Endometrial microvascular endothelial cells (primary cell): ENCODE data around the gene GPBAR1. TPM values are rescaled to one million over a fixed set of nuclear protein-coding genes. Genes with fewer than 3 reads are reported as not detected.

ENCODE experiments used
- in situ Hi-C: cut with HindIII; loops from 2 replicates; pipeline ENCODE4 v1.10.0; 2017; ENCODE audit warnings: low sequenced_read_pairs, low pct_unique_long_range_greater_than_20kb; ENCODE audit errors: inconsistent ontology term
- total RNA-seq: library from RNA; depleted of rRNA; stranded (reverse); fragments of >200 nt; gene quantifications from one replicate; pipeline ENCODE4 v1.2.3, GENCODE V29; 2015; ENCODE audit errors: inconsistent ontology term

Gene GPBAR1, protein sequence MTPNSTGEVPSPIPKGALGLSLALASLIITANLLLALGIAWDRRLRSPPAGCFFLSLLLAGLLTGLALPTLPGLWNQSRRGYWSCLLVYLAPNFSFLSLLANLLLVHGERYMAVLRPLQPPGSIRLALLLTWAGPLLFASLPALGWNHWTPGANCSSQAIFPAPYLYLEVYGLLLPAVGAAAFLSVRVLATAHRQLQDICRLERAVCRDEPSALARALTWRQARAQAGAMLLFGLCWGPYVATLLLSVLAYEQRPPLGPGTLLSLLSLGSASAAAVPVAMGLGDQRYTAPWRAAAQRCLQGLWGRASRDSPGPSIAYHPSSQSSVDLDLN
- not detected for total RNA-seq

GRCh38 chr2:218260742-218261422, at the start of gene GPBAR1:
Gene GPBAR1, plus strand, starts transcription at chr2:218261015. Its CDS starts 1,710 bp downstream, at chr2:218262725.
- in situ Hi-C loops, result no loop called here

DNA sequence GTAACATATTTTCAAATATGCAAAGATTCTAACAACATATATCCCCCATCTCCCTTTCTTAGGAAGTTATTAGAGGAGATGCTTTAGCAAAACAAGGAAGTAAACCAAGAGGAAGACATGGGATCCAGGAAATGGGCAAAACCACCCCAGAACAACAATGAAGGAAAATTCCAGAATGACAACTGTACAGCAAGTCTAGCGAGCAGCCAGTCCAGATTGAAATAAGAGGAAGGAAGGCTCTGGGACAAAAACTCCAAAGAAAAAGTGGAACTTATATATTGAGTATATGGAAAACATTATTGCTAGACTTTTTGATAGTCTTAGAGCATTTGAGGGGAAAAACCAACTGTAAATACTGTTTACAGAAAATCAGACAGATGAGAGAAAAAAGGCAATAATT, 46.7 kb upstream of the GPBAR1 start:
- in situ Hi-C loops, result no loop called here

DNA sequence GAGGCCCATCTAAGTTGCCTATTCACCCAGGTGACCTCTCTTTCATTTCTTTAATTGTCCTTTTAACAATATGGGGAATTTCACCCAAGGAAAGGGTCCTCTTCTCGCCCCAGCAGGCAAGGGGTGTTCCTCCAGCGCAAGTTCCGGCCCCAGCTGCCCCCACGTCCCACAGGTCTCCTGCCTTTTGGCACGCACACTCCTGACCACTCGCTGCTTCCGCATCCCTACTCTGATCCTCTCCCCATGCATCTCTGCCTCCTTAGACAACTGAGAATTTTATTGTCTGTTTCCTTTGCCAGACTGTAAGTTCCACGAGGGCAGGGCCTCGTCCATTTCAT, 44.5 kb upstream of the GPBAR1 start:
- in situ Hi-C loops, result no loop called here

- in situ Hi-C loops, result no loop called here
Observed at GRCh38 chr2:218216674-218217359, 44.0 kb upstream of the GPBAR1 start, which contains the start of gene ARPC2. Gene ARPC2, plus strand, starts transcription at chr2:218217189. Its CDS starts 282 bp downstream, at chr2:218217471.

GRCh38 chr2:218217360-218218267, 43.2 kb upstream of the GPBAR1 start:
- in situ Hi-C loops, result no loop called here

DNA sequence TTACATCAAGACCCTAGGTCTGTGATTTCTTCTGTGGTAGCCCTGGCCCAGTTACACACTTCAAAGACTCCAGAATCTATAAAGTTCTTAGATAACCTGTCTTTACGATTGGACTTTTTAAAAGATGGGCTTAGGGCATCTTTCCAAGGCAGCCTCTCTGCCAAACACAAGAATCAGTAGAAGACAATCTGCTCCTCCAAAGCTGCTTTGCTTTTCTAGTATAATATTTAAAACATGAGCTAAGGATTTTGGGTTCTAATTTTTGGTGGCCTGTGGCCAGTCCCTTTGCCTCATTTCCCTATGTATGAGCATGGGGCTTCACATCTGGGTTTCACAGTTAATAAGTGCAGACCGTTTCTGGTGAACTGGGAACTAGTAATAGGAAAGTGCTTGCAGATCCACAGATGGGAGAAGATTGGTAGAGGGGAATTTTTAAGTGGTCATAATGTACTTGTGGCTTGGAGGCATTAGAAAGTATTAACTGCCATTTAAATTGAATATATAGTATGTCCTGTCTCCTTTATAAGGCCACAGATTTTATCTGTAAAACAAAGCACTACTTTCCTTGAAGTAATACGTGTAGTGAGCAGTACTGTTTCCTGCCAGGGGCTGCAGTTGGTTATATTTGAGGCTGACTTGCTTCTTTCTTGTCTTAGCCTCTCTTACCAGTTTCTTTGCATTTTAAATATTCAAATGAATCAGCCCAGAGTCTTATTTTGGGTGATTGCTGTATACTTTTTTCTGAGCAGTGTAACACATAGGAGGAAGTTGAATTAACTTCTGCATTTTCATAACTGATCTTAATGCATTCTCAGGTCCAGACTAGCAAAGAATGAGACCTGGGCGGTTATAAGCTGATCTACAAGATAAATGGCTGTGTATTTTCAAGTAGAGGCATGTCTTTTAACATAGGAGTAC, 42.3 kb upstream of the GPBAR1 start:
- in situ Hi-C loops, result no loop called here

DNA sequence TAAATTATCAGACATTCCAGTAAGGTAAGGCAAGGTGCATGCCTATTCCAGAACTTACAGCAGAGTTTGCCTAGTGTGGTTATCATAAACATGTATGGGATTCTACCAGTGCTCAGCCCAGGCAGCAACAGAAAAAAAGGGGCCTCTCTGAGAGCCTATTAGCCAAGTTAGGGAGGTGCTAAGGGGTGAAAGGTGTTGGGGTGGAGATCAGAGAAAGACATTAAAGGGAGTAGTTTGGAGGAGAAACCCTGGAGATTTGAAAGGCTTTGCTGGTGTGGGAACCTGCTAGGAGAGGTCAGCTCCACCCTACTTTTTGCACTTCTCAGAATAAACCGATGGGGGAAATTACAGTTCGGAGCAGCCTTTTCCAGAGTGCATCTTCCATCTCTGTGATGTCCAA, 40.9 kb upstream of the GPBAR1 start:
- in situ Hi-C loops, result no loop called here

- in situ Hi-C loops, result no loop called here
Observed at GRCh38 chr2:218221000-218221399, 39.8 kb upstream of the GPBAR1 start.

GRCh38 chr2:218223046-218223445, 37.8 kb upstream of the GPBAR1 start:
- in situ Hi-C loops, result no loop called here

DNA sequence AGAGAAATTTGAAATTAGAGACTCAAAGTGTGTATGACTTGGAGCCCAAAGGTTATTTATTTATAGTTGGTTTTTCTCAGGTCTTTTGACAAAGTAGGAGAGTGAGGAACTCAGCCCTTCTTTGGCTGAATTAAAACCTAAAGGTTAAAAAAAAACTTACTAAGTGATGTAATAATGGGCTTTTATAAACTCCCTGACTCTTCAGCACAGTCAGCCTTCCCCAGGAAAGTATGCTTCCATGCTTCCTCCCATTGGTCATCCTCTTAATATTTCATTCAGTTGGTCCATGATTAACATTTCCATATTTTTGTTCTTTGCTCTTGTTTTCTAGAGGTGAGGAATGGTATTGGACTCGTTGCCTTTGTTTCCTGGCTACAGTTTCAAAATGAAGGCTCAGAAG, 36.6 kb upstream of the GPBAR1 start:
- in situ Hi-C loops, result no loop called here

- in situ Hi-C loops, result no loop called here
Observed at GRCh38 chr2:218226903-218227302, 33.9 kb upstream of the GPBAR1 start.

- in situ Hi-C loops, result no loop called here
Observed at GRCh38 chr2:218228366-218229090, 32.3 kb upstream of the GPBAR1 start.

DNA sequence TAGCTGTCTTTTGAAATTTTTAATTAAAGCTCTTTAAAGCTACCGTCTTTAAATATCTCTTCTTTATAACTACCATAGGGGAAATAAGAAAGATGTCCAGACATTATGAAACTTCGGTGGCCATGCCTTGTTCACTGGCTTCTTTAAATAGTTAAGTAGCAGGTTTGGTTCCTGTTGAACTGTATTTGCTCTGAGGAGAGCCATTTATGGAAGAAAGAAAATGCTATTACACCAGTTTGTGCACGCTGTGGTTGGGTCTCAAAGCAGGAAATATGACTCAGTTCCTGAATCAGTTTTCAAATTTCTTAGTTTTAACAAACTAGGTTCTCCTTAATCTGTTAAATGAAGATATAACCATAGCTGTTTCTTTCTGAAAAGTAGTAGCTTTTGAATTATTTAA, 31.6 kb upstream of the GPBAR1 start:
- in situ Hi-C loops, result no loop called here

GRCh38 chr2:218229851-218230250, 31.0 kb upstream of the GPBAR1 start:
- in situ Hi-C loops, result no loop called here

DNA sequence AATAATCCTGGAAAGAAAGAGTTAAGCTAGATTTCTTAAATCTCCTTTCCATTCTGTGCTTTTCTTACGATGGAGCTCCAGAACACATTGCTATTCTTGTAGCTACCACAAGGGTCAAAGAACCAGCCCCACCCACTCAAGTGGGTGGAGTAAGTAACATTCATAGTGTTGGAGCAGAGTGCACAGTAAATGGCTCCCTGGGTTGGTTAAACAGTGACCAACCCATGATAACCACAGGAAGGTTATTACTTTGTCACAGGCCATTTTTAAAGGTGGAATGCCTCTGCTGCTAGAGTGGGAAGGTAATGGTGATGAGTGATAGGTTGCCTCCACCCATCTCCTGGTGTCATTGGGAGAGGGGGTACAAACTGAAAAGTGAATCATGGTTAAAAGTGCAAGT, 29.9 kb upstream of the GPBAR1 start:
- in situ Hi-C loops, result no loop called here

GRCh38 chr2:218233543-218233942, 27.3 kb upstream of the GPBAR1 start:
- in situ Hi-C loops, result no loop called here

DNA sequence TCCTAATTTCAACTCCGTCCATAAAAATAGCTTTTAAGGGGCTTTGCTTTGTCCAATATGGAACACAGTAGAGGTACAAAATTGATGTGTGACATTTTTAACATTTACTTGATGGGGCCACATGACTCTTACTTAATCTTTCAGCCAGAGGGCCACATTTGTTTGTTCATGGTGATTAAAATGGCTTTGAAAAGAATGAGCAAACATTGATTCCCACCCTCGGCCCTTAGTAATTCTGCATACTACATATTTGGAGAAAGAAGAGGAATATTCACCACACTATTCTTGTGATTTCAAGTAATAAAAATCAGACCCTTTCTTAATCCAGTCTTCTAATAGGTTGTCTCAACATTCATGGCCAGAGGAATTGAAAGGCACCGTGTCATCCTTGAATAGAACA, 26.3 kb upstream of the GPBAR1 start:
- in situ Hi-C loops, result no loop called here
